K562 (cell line): ENCODE data around the gene CYP24A1. TPM values are rescaled to one million over a fixed set of nuclear protein-coding genes. Genes with fewer than 3 reads are reported as not detected.

ENCODE experiments used
- ATAC-seq: fragments of 200-7000 bp; cut with Tn5 transposase; 3 replicates; pipeline ENCODE4 v1.9.1; 2020; ENCODE audit warnings: moderate library complexity
- BruUV-seq: library from RNA; stranded (reverse); fragments of 400-500 nt; replicated peaks from 2 replicates; lab custom pipeline; 2021; lab: Mats Ljungman, UMichigan
- CTCF ChIA-PET: fragments of 300-600 bp; formaldehyde crosslinking; extraction: SDS; loops from one replicate; lab custom pipeline; 2021; ENCODE audit warnings: low intra/inter-chr PET ratio; lab: Yijun Ruan, JAX
- POLR2A ChIA-PET: fragments of 300-600, 350-650 bp; sonication (Branson Sonifier 250); formaldehyde crosslinking; extraction: SDS; loops from one replicate; lab custom pipeline; 2021; ENCODE audit warnings: antibody characterized with exemption, inconsistent platforms; lab: Yijun Ruan, JAX
- DNase-seq, 4 experiments: peaks; one replicate each; pipeline versions ENCODE4 v3.0.0 to v3.0.0-alpha.2; 2011 to 2018; ENCODE audit warnings: low spot score in 3 of 4, mixed read lengths in 3 of 4; ENCODE audit errors: extremely low read depth in 1 of 4
- FAIRE-seq: peaks from 2 replicates; lab custom pipeline; 2011; peaks lifted over from hg19 to GRCh38; lab: Jason Lieb, UNC
- H2AFZ ChIP-seq: 2 replicates; pipeline ENCODE4 v1.6.0; 2011; ENCODE audit warnings: low read depth, low read length, control low read depth, inconsistent platforms
- H3K27ac ChIP-seq: fragments of 200-600 bp; 3 replicates; pipeline ENCODE4 v1.8.0; 2011; ENCODE audit warnings: low read depth, mild to moderate bottlenecking, control low read depth, inconsistent platforms, low read length, moderate library complexity, mixed read lengths; ENCODE audit errors: extremely low read depth
- H3K27me3 ChIP-seq, 2 experiments: fragments of 300-600 bp in 1 of 2; 2 replicates in 1 of 2; 3 replicates in 1 of 2; pipeline versions ENCODE4 v1.6.0 to v1.8.0; 2011; ENCODE audit warnings: inconsistent platforms in 2 of 2, low read length in 2 of 2, mild to moderate bottlenecking in 1 of 2, mixed read lengths in 1 of 2, moderate library complexity in 1 of 2; ENCODE audit not compliant: control insufficient read depth in 2 of 2, insufficient read depth in 2 of 2
- H3K36me3 ChIP-seq: fragments of 300-600 bp; 3 replicates; pipeline ENCODE4 v1.8.0; 2011; ENCODE audit warnings: mild to moderate bottlenecking, low read length, inconsistent platforms; ENCODE audit not compliant: control insufficient read depth, insufficient read depth
- H3K4me1 ChIP-seq, 2 experiments: fragments of 200-600 bp in 1 of 2; replicated peaks in 1 of 2; 2 replicates in 1 of 2; 3 replicates in 1 of 2; pipeline versions ENCODE4 v1.5.1 to v1.8.0; 2011; ENCODE audit warnings: inconsistent platforms in 2 of 2, low read length in 2 of 2, mild to moderate bottlenecking in 1 of 2, mixed read lengths in 1 of 2, moderate library complexity in 1 of 2; ENCODE audit not compliant: control insufficient read depth in 2 of 2, insufficient read depth in 2 of 2
- H3K4me2 ChIP-seq: 2 replicates; pipeline ENCODE4 v1.6.1; 2011; ENCODE audit warnings: low read length, control low read depth, inconsistent platforms, mixed read lengths; ENCODE audit not compliant: insufficient read depth
- H3K4me3 ChIP-seq: fragments of 200-600 bp; sonication (generic), shearing (Covaris generic); 2 replicates; pipeline ENCODE4 v1.5.1; 2016; ENCODE audit warnings: control low read depth, inconsistent platforms
- H3K79me2 ChIP-seq: fragments of 200-600 bp; 3 replicates; pipeline ENCODE4 v1.8.0; 2011; ENCODE audit warnings: low read length, inconsistent platforms; ENCODE audit not compliant: control insufficient read depth, insufficient read depth
- H3K9ac ChIP-seq, 2 experiments: 2 replicates each; pipeline versions ENCODE4 v1.6.0 to v1.6.1; 2011; ENCODE audit warnings: low read depth in 2 of 2, low read length in 2 of 2, control low read depth in 1 of 2, inconsistent platforms in 1 of 2, mild to moderate bottlenecking in 1 of 2, mixed read lengths in 1 of 2; ENCODE audit not compliant: insufficient read depth in 1 of 2
- H3K9me1 ChIP-seq: one replicate; pipeline ENCODE4 v1.6.0; 2011; ENCODE audit warnings: inconsistent platforms, mild to moderate bottlenecking, low read length, moderate library complexity; ENCODE audit not compliant: control insufficient read depth, insufficient read depth
- H3K9me3 ChIP-seq: replicated peaks from 2 replicates; pipeline ENCODE4 v1.5.1; 2011; ENCODE audit warnings: low read depth, low read length, inconsistent platforms; ENCODE audit not compliant: control insufficient read depth, insufficient read depth
- H4K20me1 ChIP-seq: replicated peaks from 2 replicates; pipeline ENCODE4 v1.6.1; 2011; ENCODE audit warnings: low read length, inconsistent platforms, mixed read lengths; ENCODE audit not compliant: control insufficient read depth, insufficient read depth
- ZBTB11 ChIP-seq, 3 experiments: fragments of 200-800 bp in 1 of 3; fragments of 250-450 bp in 1 of 3; fragments of 450-650 bp in 1 of 3; sonication (Bioruptor Pico) in 1 of 3; sonication (Bioruptor generic) in 1 of 3; formaldehyde crosslinking in 1 of 3; IDR thresholded peaks; 2 replicates each; pipeline versions ENCODE4 v1.6.1 to v1.8.0; 2016 to 2022; ENCODE audit warnings: mild to moderate bottlenecking in 2 of 3, missing genetic modification characterization in 2 of 3, missing compliant biosample characterization in 1 of 3, moderate library complexity in 1 of 3
- ZNF143 ChIP-seq: sonication (generic); formaldehyde crosslinking; IDR thresholded peaks from 2 replicates; pipeline ENCODE4 v1.9.0; 2022; ENCODE audit warnings: mild to moderate bottlenecking, missing genetic modification reagents
- WGBS: fragments of 100-300 bp; shearing (Covaris generic); methylation state at CpG from one replicate; pipeline ENCODE4 v1.1.6; 2016; ENCODE audit warnings: low coverage, mixed read lengths; ENCODE audit not compliant: insufficient coverage; ENCODE audit errors: missing lambda C conversion rate; 5-methylcytosine and 5-hydroxymethylcytosine counted together
- in situ Hi-C: fragments of 300-500 bp; cut with MboI; formaldehyde crosslinking; loops from 4 replicates; pipeline ENCODE4 v1.15.0; 2018; ENCODE audit warnings: inconsistent platforms, mixed read lengths
- intact Hi-C: fragments of 100-400 bp; cut with micrococcal nuclease; formaldehyde crosslinking; loops from 2 replicates; pipeline ENCODE4 v1.14.2; 2022
- polyA plus RNA-seq, 8 experiments: library from polyadenylated mRNA; depleted of rRNA in 4 of 8; stranded (reverse) in 5 of 8; unstranded in 3 of 8; fragments of >200 nt; fragmentation: Nextera tagmentation in 2 of 8; fragmentation: Illumina TruSeq in 1 of 8; extraction: Ambion mirVana in 2 of 8; extraction: Trizol in 1 of 8; gene quantifications; 2 replicates each; pipeline versions ENCODE4 v1.2.1 to v1.2.3, GENCODE V29; 2011 to 2014; ENCODE audit warnings: inconsistent platforms in 1 of 8, missing spikeins in 1 of 8
- total RNA-seq, 7 experiments: library from RNA; depleted of rRNA in 6 of 7; stranded (reverse); fragments of >200 nt in 6 of 7; fragmentation: Illumina TruSeq in 2 of 7; extraction: Trizol in 2 of 7; gene quantifications; 2 replicates each; pipeline versions ENCODE4 v1.2.1 to v1.2.3, GENCODE V29; 2011 to 2021; ENCODE audit warnings: low replicate concordance in 1 of 7

CYP24A1 gene
- total and polyA plus RNA-seq, 9 of the 15 experiments (the other 6 are each of a cell fraction or from before 2014, with no cell fraction given), result 0.04 TPM; not detected in 8

GRCh38 chr20:54172856-54173652, 732 bp downstream of the CYP24A1 start:
- intact Hi-C loops (no loop called here), in situ Hi-C loops (no loop called here)
- Histone ChIP-seq H3K4me1 (peaks cover 0 to 13% of the 10 kb centered on the region in 2 experiments; a peak in 2 of 5 replicates), H3K79me2 (no peaks in the 10 kb centered on the region), H3K9me1 (no peaks in the 10 kb centered on the region), H3K4me3 (no peak overlapping the region), H3K27ac (no peak overlapping the region), H3K27me3 (peaks cover 42 to 48% of the 10 kb centered on the region in 2 experiments), H3K4me2 (no peak overlapping the region), H4K20me1 (no peaks in the 10 kb centered on the region), H3K9me3 (no peaks in the 10 kb centered on the region), H3K36me3 (no peaks in the 10 kb centered on the region), H2AFZ (no peak overlapping the region), H3K9ac (no peak overlapping the region)
- 8% methylated on average over 55 of the region's 66 CpGs for WGBS
- POLR2A ChIA-PET, result no interaction called here
- CTCF ChIA-PET, result no interaction called here
- DNase-seq, result no peak
- no TSS peak for BruUV-seq
- TF ChIP-seq ZBTB11 (CRISPR knock-in tag; IDR thresholded peaks at IDR 0.05) (peak in 1 of 3 experiments; percentile 86; a peak in 1 of 6 replicates), ZNF143 (CRISPR knock-in tag) (no peak)
- ATAC-seq, result no peak
- no peak for FAIRE-seq
